ENCODE results near the gene PRKX. TPM values are rescaled to one million over a fixed set of nuclear protein-coding genes. Genes with fewer than 3 reads are reported as not detected.

PRKX gene
- total RNA-seq, 4 donors from 2014 or later: 27.8 to 43.7 (median 41.2) TPM

DNA sequence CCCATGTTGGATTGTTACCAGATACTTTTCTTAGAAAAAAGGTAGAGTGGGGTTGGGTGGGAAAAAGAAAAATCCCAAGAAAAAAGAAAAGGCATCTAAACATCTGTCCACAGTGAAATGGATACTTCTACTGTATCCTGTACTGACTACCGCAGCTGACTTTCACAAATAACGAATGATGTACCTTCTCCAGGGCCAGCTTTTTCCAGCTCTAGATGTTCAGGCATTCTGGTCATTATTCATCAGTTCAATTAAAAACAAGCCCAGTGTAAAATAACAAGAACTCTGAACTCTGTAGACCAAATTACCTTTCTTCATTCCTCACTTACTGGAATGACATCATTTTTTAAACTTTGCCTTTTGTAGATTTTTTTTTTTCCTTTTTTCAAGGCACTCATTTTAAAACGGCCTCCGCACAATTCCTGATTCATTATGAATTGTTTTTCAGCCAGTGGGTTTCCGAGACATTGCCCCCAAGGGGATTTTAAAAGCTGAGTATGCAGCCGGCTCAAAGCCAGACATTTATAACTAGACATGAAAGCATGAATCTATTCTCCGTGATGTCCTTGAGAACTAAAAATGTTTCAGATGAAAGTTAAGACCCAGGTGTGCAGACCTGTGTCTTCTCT is 113.5 kb downstream of the PRKX start:
- no peaks in the 10 kb centered on the region for H3K36me3 ChIP-seq
- H3K4me3 ChIP-seq: no peak overlapping the region
- H3K9me3 ChIP-seq: no peaks in the 10 kb centered on the region
- no peak overlapping the region for H3K27ac ChIP-seq
- WGBS: 21% methylated on average over 7 of the region's 7 CpGs
- no peaks in the 10 kb centered on the region for H3K27me3 ChIP-seq
- no peak for DNase-seq (ENCODE audit: low spot score in 2 of 2)
- no peaks in the 10 kb centered on the region for H3K4me1 ChIP-seq
- TF ChIP-seq CTCF (IDR thresholded peaks at IDR 0.05): no peak
- TF ChIP-seq POLR2A (IDR thresholded peaks at IDR 0.05): no peak
- no peak for TF ChIP-seq POLR2AphosphoS5 (IDR thresholded peaks at IDR 0.05)
- TF ChIP-seq EP300 (IDR thresholded peaks at IDR 0.05): no peak

- Histone ChIP-seq H3K27ac (no peak overlapping the region), H3K4me3 (no peak overlapping the region), H3K27me3 (no peaks in the 10 kb centered on the region), H3K9me3 (no peaks in the 10 kb centered on the region), H3K4me1 (no peaks in the 10 kb centered on the region), H3K36me3 (no peaks in the 10 kb centered on the region)
- DNase-seq (ENCODE audit: low spot score in 2 of 2): no peak
- TF ChIP-seq CTCF (IDR thresholded peaks at IDR 0.05) (no peak), POLR2AphosphoS5 (IDR thresholded peaks at IDR 0.05) (no peak), EP300 (IDR thresholded peaks at IDR 0.05) (no peak), POLR2A (IDR thresholded peaks at IDR 0.05) (no peak)
- 76% methylated on average over 6 of the region's 6 CpGs for WGBS
These were observed 114.7 kb downstream of the PRKX start for GRCh38 chrX:3598709-3599108.

DNA sequence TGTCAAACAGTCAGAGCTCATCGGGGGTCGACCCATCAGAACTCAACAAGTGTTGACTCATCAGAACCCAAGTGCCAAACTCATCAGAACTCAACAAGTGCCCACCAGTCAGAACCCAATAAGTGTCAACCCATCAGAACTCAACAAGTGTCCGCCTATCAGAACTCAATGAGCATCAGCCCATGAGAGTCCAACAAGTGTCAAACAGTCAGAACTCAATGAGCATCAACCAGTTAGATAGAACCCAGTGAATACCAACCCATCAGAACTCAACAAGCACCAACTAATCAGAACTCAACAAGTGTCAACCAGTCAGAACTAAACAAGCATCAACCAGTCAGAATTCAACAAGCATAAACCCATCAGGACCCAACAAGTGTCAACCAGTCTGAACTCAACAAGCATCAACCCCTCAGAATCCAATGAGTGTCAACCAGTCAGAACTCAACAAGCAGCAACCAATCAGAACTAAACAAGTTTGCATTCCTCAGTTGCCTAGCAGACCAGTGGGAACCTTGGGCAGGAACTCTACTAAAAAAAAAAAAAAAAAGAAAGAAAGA is 115.3 kb downstream of the PRKX start:
- no peak for TF ChIP-seq POLR2AphosphoS5 (IDR thresholded peaks at IDR 0.05)
- no peak for TF ChIP-seq CTCF (IDR thresholded peaks at IDR 0.05)
- no peak for TF ChIP-seq POLR2A (IDR thresholded peaks at IDR 0.05)
- no peak for TF ChIP-seq EP300 (IDR thresholded peaks at IDR 0.05)
- Histone ChIP-seq H3K27me3 (no peaks in the 10 kb centered on the region), H3K4me1 (no peaks in the 10 kb centered on the region), H3K9me3 (no peaks in the 10 kb centered on the region), H3K36me3 (no peaks in the 10 kb centered on the region), H3K27ac (no peak overlapping the region), H3K4me3 (no peak overlapping the region)
- DNase-seq (ENCODE audit: low spot score in 2 of 2): no peak
- 100% methylated on average over 1 of the region's 3 CpGs for WGBS

GRCh38 chrX:3592184-3592583 is 121.3 kb downstream of the PRKX start:
- WGBS: 52% methylated on average over 12 of the region's 12 CpGs
- H3K36me3 ChIP-seq: no peaks in the 10 kb centered on the region
- DNase-seq (ENCODE audit: low spot score in 2 of 2): no peak
- no peak overlapping the region for H3K4me3 ChIP-seq
- no peaks in the 10 kb centered on the region for H3K27me3 ChIP-seq
- H3K27ac ChIP-seq: no peak overlapping the region
- H3K9me3 ChIP-seq: no peaks in the 10 kb centered on the region
- TF ChIP-seq POLR2A (IDR thresholded peaks at IDR 0.05): no peak
- no peak for TF ChIP-seq POLR2AphosphoS5 (IDR thresholded peaks at IDR 0.05)
- TF ChIP-seq EP300 (IDR thresholded peaks at IDR 0.05): no peak
- no peak for TF ChIP-seq CTCF (IDR thresholded peaks at IDR 0.05)
- no peaks in the 10 kb centered on the region for H3K4me1 ChIP-seq

DNA sequence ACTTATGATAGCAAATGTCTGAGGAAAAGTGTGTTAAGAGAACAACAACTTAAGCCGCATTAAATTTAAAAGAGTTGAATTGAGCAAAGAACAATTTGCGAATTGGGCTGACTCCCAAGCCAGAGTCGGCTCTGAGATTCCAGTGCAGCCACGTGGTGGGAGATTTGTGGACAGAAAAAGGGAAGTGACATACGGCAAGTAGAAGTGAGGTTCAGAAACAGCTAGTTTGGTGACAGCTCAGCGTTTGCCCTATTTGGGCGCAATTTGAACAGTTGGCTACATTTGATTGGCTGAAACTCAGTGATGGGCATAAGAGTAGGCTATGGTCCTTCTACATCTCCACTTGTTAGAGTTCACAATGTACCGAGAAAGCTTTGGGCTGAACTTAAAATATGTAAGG is 124.0 kb downstream of the PRKX start:
- DNase-seq (ENCODE audit: low spot score in 2 of 2): no peak
- Histone ChIP-seq H3K4me1 (no peaks in the 10 kb centered on the region), H3K4me3 (no peak overlapping the region), H3K36me3 (no peaks in the 10 kb centered on the region), H3K27ac (no peak overlapping the region), H3K27me3 (no peaks in the 10 kb centered on the region), H3K9me3 (no peaks in the 10 kb centered on the region)
- TF ChIP-seq POLR2A (IDR thresholded peaks at IDR 0.05): no peak
- no peak for TF ChIP-seq POLR2AphosphoS5 (IDR thresholded peaks at IDR 0.05)
- no peak for TF ChIP-seq CTCF (IDR thresholded peaks at IDR 0.05)
- TF ChIP-seq EP300 (IDR thresholded peaks at IDR 0.05): no peak
- WGBS: 71% methylated on average over 8 of the region's 8 CpGs
